ENCODE data around the gene IRAK3. TPM values are rescaled to one million over a fixed set of nuclear protein-coding genes. Genes with fewer than 3 reads are reported as not detected.

IRAK3 gene
- total and polyA plus RNA-seq, 2 donors (not counting 3 experiments of a cell fraction or from before 2014, with no cell fraction given): 2.3 to 8.5 TPM

GRCh38 chr12:66149702-66150398 lies 39.2 kb upstream of the IRAK3 start:
- FAIRE-seq: no peak
- CTCF ChIA-PET: interaction anchor here (1.0 to 1.8 kb wide), 4 partner anchors 9 to 120 kb away, joined by 3 to 7 read pairs (median 3); no protein-coding TSS in a partner anchor

More at GRCh38 chr12:66149702-66150398, 39.2 kb upstream of the IRAK3 start:
- H3K4me1 ChIP-seq (ENCODE audit: control insufficient read depth, extremely low read depth, insufficient read depth, low read length): peaks cover 24% of the 10 kb centered on the region
- H3K27ac ChIP-seq (ENCODE audit: insufficient read depth, low read depth, low read length): no peak overlapping the region
- peak; percentile 26 for DNase-seq (ENCODE audit: low read depth, low spot score)
- POLR2A ChIA-PET: no interaction called here
- TF ChIP-seq MAX (IDR thresholded peaks at IDR 0.05; ENCODE audit: insufficient read depth, insufficient read length) (no peak), JUN (IDR thresholded peaks at IDR 0.05; ENCODE audit: borderline replicate concordance, insufficient read depth, insufficient read length, low read depth) (no peak), EZH2 (IDR thresholded peaks at IDR 0.05; ENCODE audit: borderline replicate concordance, low read depth, low read length, severe bottlenecking) (no peak), FOS (IDR thresholded peaks at IDR 0.05; ENCODE audit: borderline replicate concordance, insufficient read depth, low read length) (no peak)
- TF ChIP-seq, protein P1, sequence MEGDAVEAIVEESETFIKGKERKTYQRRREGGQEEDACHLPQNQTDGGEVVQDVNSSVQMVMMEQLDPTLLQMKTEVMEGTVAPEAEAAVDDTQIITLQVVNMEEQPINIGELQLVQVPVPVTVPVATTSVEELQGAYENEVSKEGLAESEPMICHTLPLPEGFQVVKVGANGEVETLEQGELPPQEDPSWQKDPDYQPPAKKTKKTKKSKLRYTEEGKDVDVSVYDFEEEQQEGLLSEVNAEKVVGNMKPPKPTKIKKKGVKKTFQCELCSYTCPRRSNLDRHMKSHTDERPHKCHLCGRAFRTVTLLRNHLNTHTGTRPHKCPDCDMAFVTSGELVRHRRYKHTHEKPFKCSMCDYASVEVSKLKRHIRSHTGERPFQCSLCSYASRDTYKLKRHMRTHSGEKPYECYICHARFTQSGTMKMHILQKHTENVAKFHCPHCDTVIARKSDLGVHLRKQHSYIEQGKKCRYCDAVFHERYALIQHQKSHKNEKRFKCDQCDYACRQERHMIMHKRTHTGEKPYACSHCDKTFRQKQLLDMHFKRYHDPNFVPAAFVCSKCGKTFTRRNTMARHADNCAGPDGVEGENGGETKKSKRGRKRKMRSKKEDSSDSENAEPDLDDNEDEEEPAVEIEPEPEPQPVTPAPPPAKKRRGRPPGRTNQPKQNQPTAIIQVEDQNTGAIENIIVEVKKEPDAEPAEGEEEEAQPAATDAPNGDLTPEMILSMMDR (IDR thresholded peaks at IDR 0.05; ENCODE audit: extremely low read depth in 1 of 2, insufficient read depth in 1 of 2, low read depth in 1 of 2, low read length in 2 of 2): no peak
- intact Hi-C loops (cut with micrococcal nuclease) (loop anchor here (5.0 kb wide), 1 partner anchor 557 kb away; no protein-coding TSS in a partner anchor), dilution Hi-C loops (cut with MboI; ENCODE audit: extremely low pct_ligation_motif_present, low sequenced_read_pairs) (no loop called here)
- no peaks in the 10 kb centered on the region for H3K36me3 ChIP-seq (ENCODE audit: control insufficient read depth in 2 of 2, extremely low read depth in 1 of 2, insufficient read depth in 2 of 2, low read length in 2 of 2)
- H4K20me1 ChIP-seq (replicated peaks; ENCODE audit: control insufficient read depth, extremely low read depth, insufficient read depth, low read length): peaks cover 2% of the 10 kb centered on the region
- no peak overlapping the region for H2AFZ ChIP-seq (ENCODE audit: low read depth, low read length)
- H3K4me3 ChIP-seq (replicated peaks in 1 of 3; ENCODE audit: insufficient read depth in 1 of 3, low read depth in 1 of 3, low read length in 3 of 3): no peak overlapping the region
- no TSS peak for BruUV-seq (replicated peaks)
- peak overlapping the region; percentile 11 for H3K4me2 ChIP-seq (ENCODE audit: insufficient read depth, low read length)
- H3K9ac ChIP-seq (replicated peaks; ENCODE audit: extremely low read depth, insufficient read depth, low read length): no peak overlapping the region
- H3K9me3 ChIP-seq (replicated peaks; ENCODE audit: control insufficient read depth, insufficient read depth, low read length): no peaks in the 10 kb centered on the region
- H3K79me2 ChIP-seq (ENCODE audit: control insufficient read depth, insufficient read depth, low read length): peaks cover 4% of the 10 kb centered on the region
- H3K27me3 ChIP-seq (ENCODE audit: control insufficient read depth in 2 of 2, insufficient read depth in 2 of 2, low read length in 2 of 2): no peaks in the 10 kb centered on the region
- no peaks in the 10 kb centered on the region for H3K9me1 ChIP-seq (replicated peaks; ENCODE audit: control insufficient read depth, extremely low read depth, insufficient read depth, low read length)

Measured in endothelial cell of umbilical vein (primary cell).